Uterus (tissue), 4 donors: Measurements from ENCODE around the gene HMCN1. TPM values are rescaled to one million over a fixed set of nuclear protein-coding genes. Genes with fewer than 3 reads are reported as not detected.

Experiments used
- DNase-seq, 2 donors: peaks; one replicate each; pipeline ENCODE4 v3.0.0-alpha.2; 2019 to 2020
- H3K27ac ChIP-seq, 2 donors: fragments of 200-600 bp; sonication (generic); 1 replicate in 1 of 2; 2 replicates in 1 of 2; pipeline ENCODE4 v1.5.1; 2016 to 2018
- H3K27me3 ChIP-seq, 2 donors: fragments of 200-600 bp; sonication (generic); one replicate each; pipeline ENCODE4 v1.5.1; 2018 to 2019; ENCODE audit warnings: control low read depth in 1 of 2
- H3K36me3 ChIP-seq, 2 donors: fragments of 200-600 bp; sonication (generic); one replicate each; pipeline ENCODE4 v1.5.1; 2019; ENCODE audit warnings: control low read depth in 1 of 2
- H3K4me1 ChIP-seq, 2 donors: fragments of 200-600 bp; sonication (generic); one replicate each; pipeline ENCODE4 v1.5.1; 2018 to 2019; ENCODE audit warnings: control low read depth in 1 of 2
- H3K4me3 ChIP-seq, 2 donors: fragments of 200-600 bp; sonication (generic); 1 replicate in 1 of 2; 2 replicates in 1 of 2; pipeline ENCODE4 v1.5.1; 2018 to 2019; ENCODE audit warnings: mild to moderate bottlenecking in 1 of 2
- H3K9me3 ChIP-seq, 2 donors: fragments of 200-600 bp; sonication (generic); one replicate each; pipeline ENCODE4 v1.5.1; 2019; ENCODE audit warnings: control low read depth in 1 of 2
- CTCF ChIP-seq, 4 experiments: fragments of 200-600 bp in 2 of 4; fragments of 450-650 bp in 2 of 4; sonication (generic) in 2 of 4; IDR thresholded peaks; one replicate each; pipeline ENCODE4 v1.5.1; 2016 to 2019; ENCODE audit warnings: antibody characterized with exemption in 4 of 4, mild to moderate bottlenecking in 2 of 4, moderate library complexity in 1 of 4
- POLR2A ChIP-seq, 2 donors: fragments of 450-650 bp; IDR thresholded peaks; one replicate each; pipeline ENCODE4 v1.6.1; 2016; ENCODE audit warnings: antibody characterized with exemption in 2 of 2, mild to moderate bottlenecking in 1 of 2, moderate library complexity in 1 of 2
- intact Hi-C: fragments of 100-400 bp; cut with DNase I; formaldehyde crosslinking; loops from one replicate; pipeline ENCODE4 v1.15.1; 2023; ENCODE audit warnings: low total_unique reads
- total RNA-seq, 4 donors: library from RNA; depleted of rRNA in 3 of 4; stranded (reverse); fragments of >200 nt in 3 of 4; gene quantifications; one replicate each; pipeline versions ENCODE4 v1.1.0 to v1.2.4, GENCODE V29; 2014 to 2023
- donor health status: DM: yes; HTN: yes; CAD: no.

Gene HMCN1
- total RNA-seq, 4 donors from 2014 or later = 0.59 to 92.9 (median 5.1) TPM

DNA sequence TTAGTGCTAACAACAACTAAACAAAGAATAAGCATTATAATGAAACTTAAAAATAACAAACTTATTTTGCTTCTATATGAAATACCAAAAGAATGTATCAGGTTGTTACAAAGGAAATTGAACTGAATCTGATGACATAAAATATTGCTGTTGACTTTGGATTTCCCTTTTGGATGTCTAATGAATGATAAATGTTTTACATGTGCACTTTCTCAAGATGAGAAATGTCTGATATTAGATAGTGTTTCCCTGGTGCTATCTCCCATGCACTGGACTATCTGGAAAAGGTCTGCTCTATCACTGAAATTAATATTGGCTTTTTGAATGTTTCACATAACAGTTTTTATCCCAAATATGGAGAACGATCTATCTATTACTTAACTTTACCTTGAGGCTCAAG, 179.9 kb downstream of the HMCN1 start:
- Histone ChIP-seq H3K36me3 (no peaks in the 10 kb centered on the region), H3K27me3 (no peaks in the 10 kb centered on the region), H3K4me1 (no peaks in the 10 kb centered on the region), H3K27ac (no peak overlapping the region), H3K4me3 (no peak overlapping the region), H3K9me3 (no peaks in the 10 kb centered on the region)
- DNase-seq = no peak
- TF ChIP-seq POLR2A (IDR thresholded peaks at IDR 0.05) (no peak), CTCF (IDR thresholded peaks at IDR 0.05) (no peak)
- intact Hi-C loops = no loop called here

DNA sequence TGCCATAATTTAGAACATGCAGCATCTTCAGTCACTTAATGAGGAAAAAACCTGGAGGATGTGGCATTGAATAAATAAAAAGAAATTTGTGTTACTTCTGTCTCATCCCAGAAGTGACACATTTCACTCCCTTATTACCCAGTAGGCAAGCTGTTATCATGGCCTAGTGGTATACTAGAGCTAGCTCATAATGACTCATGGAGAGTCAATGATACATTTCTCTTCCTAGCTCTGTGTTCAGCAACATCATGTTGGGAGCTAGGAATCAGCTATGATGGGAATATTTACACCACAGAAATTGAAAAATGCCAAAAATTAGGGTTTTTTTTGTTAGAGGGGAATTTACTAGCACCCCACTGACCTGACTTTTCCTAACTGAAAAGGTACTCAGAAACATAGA, 182.7 kb downstream of the HMCN1 start:
- DNase-seq = no peak
- Histone ChIP-seq H3K9me3 (no peaks in the 10 kb centered on the region), H3K4me3 (no peak overlapping the region), H3K27ac (no peak overlapping the region), H3K27me3 (no peaks in the 10 kb centered on the region), H3K36me3 (no peaks in the 10 kb centered on the region), H3K4me1 (no peaks in the 10 kb centered on the region)
- intact Hi-C loops = no loop called here
- no peak for TF ChIP-seq CTCF (IDR thresholded peaks at IDR 0.05)
- no peak for TF ChIP-seq POLR2A (IDR thresholded peaks at IDR 0.05)

- Histone ChIP-seq H3K9me3 (no peaks in the 10 kb centered on the region), H3K36me3 (no peaks in the 10 kb centered on the region), H3K27me3 (no peaks in the 10 kb centered on the region), H3K4me3 (no peak overlapping the region), H3K27ac (no peak overlapping the region), H3K4me1 (no peaks in the 10 kb centered on the region)
- DNase-seq = no peak
- intact Hi-C loops = no loop called here
- TF ChIP-seq POLR2A (IDR thresholded peaks at IDR 0.05) (no peak), CTCF (IDR thresholded peaks at IDR 0.05) (no peak)
Observed at GRCh38 chr1:185917646-185918045, 183.5 kb downstream of the HMCN1 start.

DNA sequence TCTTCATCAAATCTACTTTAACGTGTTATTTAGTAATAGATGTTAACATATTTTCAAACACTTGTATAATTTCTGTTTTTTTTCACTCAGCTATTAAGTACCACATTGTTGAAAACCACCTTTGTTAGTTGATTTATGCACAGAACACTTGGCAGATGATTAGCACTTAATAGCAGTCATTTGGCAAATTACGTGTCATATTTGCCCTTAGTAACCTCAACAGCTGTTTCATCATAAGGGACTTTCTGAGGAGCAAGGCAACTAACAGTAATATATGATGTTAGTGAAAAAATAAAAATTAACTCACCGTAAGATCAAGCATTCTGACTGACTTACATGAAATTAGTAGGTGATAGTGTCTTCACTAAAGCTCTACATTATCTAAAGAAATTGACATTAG, 186.4 kb downstream of the HMCN1 start:
- no peak for TF ChIP-seq CTCF (IDR thresholded peaks at IDR 0.05)
- no peak for TF ChIP-seq POLR2A (IDR thresholded peaks at IDR 0.05)
- intact Hi-C loops = no loop called here
- H3K27ac ChIP-seq = no peak overlapping the region

DNA sequence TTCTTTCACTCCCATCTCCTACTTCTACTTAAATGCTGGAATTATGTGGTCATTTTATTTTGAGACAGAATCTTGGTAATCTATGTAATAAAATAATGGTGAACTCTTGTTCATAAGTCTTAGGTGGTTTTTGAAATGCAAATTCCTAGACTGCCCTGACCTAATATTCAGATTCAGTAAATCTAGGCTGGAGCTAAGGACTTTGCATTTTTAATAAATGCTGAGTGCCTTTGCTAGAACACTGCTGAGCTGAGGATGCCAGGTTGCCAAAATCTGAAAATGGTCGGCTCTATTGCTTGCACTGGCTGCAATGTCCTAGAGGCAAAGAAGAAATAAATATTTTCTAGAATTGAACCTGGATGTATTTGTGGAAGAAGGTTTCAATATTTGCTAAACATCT, 187.4 kb downstream of the HMCN1 start:
- TF ChIP-seq CTCF (IDR thresholded peaks at IDR 0.05) (no peak), POLR2A (IDR thresholded peaks at IDR 0.05) (no peak)
- Histone ChIP-seq H3K9me3 (no peaks in the 10 kb centered on the region), H3K27me3 (no peaks in the 10 kb centered on the region), H3K27ac (no peak overlapping the region), H3K4me3 (no peak overlapping the region), H3K36me3 (no peaks in the 10 kb centered on the region), H3K4me1 (no peaks in the 10 kb centered on the region)
- DNase-seq = no peak
- intact Hi-C loops = no loop called here

More for the DNA sequence above, 186.4 kb downstream of the HMCN1 start:
- H3K36me3 ChIP-seq = no peaks in the 10 kb centered on the region
- no peak overlapping the region for H3K4me3 ChIP-seq
- H3K27me3 ChIP-seq = no peaks in the 10 kb centered on the region
- H3K4me1 ChIP-seq = no peaks in the 10 kb centered on the region
- DNase-seq = no peak
- no peaks in the 10 kb centered on the region for H3K9me3 ChIP-seq
